M059J (cell line): Measurements from ENCODE around the gene OGFOD3. TPM values are rescaled to one million over a fixed set of nuclear protein-coding genes. Genes with fewer than 3 reads are reported as not detected.

Experiments used
- DNase-seq: peaks from one replicate; pipeline ENCODE4 v3.0.0-alpha.2; 2012; ENCODE audit warnings: low read depth
- total RNA-seq: library from RNA; depleted of rRNA; stranded (reverse); fragments of >200 nt; shearing (Covaris generic); gene quantifications from 2 replicates; pipeline ENCODE4 v1.2.3, GENCODE V29; 2014

Gene OGFOD3
- total RNA-seq, 1 experiment from 2014 or later = 57.7 TPM

DNA sequence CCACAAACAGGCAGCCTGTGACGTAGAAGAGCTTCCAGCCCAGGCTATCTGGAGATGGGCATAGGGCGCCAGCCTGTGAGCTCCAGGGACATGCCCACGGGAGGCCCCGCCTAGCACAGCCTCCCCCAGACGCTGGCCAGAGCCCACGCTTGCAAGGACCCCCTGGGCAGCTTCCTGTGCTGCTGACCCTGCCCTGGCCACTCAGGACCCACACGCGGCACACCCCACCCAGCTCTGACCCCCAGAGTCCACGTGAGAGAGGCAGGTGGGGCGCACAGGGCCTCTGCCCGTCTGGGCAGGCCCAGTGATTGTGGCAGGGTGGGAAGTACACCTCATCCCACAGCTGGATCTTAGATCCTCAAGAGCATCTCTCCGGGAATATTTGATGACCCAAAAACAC lies 28.3 kb upstream of the OGFOD3 start:
- no peak for DNase-seq

DNA sequence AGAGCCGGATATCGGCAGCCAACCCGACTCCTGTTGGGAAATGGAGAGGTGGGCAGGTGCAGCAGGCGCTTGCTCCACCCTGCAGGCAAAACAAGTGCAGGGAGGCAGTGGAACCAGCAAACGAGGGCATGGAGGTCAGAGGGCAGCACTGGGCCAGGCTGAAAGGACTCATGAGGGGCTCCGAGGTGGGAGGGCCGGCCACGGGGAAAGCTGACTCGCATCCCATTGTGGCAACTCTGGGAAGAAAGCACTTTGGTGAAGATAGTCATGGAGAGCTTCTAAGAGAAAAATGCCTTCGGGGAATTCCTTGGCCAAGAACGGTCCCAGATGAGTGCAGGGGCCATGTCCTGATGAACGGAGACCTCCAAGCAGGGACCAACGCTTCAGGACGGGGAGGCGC lies 27.7 kb upstream of the OGFOD3 start:
- no peak for DNase-seq

DNA sequence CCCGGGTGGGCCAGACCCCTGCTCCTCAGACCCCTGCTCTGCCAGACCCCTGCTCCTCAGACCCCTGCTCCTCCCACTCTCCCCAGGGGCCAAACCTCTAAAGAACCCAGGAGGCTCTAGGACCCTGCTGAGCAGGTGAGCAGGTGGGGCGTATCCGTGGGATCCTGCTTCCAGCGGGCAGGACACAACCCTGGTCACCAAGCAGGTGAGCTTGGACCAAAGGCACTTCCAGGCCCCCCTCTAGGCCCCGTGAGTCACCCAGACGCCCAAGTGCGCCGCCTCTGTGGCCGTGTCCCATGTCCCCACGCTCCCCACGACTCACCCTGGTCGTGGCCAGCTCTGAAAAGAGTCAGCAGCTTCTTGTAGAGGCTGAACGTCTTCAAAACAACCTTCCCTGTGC lies 27.2 kb upstream of the OGFOD3 start:
- DNase-seq = peak; percentile 18

DNA sequence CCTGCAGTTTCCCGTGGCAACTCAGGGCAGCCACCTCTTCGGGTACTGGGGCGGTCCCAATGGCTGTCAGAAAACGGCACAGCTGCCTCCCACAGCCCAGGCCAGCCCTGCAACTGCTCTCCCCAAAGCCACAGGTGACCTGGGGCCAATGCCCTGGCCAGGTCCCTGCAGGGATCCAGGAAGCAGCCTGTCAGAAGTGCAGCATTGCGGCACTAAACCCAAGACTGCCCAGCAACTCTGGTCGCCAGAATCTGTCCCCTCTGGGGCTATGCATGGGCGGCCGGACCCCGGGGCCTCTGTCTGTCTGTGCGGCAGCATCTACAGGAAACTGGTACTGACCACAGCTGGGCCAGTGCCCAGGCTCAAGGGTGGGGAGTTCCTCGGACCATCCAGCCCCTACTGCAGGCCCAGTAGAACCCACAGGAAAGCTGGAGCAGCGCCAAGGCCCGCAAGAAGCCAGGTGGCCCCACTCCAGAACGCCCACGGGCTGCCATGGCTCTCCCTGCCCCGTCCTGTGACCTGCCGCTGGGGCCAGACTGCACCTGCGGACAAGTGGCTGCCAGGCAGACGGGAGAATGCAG lies 26.6 kb upstream of the OGFOD3 start:
- DNase-seq = peak; percentile 23

DNA sequence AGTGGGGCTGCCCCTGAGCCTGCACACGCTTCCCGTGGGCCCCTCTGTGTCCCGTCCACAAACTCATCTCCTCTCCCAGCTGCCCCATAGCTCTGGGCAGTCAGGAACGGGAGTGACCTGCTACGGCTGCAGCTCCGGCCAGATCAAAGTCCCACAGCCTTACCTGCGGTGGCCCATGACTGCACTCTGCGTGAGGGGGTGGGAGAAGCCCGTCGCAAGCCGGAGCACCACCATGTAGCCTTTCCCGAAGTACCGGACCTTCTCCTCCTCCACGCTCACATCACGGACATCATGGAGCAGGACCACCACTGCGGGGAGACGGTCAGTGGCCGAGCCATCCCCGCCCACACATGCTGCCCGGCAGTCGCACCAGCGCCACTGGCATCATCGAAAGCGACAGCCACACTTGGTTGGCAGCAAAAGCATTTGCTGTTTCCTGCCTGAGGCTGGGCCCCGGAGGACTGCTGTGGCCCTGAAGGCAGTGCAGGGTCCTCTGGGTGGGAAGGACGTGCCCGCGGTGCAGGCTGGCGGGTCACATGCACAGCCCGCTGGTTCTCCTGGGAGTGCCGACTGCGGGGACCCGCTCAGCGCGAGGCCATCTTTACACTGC lies 26.0 kb upstream of the OGFOD3 start:
- DNase-seq = no peak

DNA sequence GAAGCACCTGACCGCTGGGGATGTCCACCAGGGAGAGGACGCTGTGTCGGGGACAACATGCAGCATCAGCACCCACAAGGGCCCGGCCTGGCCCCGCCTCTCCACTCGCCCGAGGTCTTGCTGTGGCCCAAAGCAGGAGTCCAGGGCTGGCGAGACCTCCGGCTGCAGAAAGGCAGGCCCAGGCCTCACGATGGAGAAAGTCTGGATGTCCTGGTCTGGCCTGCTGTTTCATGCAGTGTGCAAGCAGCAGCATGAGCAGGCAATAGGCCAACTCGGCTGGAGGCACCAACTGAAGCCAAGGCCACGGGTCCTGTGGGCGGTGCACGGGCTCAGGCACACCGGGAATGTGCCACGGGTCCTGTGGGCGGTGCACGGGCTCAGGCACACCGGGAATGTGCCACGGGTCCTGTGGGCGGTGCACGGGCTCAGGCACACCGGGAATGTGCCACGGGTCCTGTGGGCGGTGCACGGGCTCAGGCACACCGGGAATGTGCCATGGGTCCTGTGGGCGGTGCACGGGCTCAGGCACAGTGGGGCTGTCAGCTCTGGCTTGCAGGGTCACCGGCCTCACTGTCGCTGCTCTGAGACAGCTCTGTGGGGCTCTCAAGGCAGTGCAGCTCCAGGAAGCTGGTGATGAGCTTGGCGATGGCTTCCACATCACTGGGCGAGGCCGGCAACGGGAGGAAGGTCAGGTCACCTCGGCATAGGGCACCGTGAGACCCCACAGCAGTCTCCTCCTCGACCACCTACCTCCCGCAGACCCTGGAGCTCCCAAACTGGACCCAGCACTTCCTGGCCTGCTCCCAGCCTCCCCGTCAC lies 25.3 kb upstream of the OGFOD3 start:
- DNase-seq = no peak

DNA sequence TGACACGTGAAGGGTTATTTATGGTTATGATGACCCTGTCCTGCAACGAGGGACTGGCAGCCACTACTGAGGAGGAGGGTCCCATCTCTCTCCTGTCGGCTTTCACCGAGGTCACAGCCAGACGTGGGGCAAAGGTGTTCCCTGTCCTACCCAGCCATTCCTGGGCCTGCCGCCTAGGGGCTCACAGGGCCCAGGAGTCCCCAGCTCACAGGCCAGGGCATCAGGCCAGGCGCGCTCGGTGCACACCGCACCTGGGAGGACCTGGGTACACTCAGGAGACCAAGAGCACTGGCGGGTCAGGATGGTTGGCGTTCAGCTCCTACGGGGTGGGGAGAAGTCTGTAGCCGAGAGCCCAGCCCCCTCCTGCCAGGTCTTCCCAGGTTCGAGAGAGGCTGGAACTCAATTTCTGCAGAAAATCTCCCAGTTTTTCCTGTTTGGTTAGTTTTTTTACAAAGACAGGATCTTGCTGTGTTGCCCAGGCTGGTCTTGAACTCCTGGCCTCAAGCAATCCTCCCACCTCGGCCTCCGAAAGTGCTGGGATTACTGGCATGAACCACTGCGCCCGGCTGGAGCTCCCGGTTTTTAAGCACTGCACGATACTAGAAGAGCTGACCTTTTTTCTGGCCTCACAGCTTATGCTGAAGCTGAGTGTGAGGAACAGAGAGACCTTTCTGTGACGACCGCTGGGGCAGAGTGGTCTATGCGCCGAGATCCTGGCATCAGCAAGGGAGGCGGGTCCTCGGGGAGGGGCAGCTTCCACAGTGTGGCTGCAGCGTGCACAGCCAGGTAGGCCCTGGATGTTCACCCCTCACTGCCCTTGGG lies 24.5 kb upstream of the OGFOD3 start:
- DNase-seq = no peak

DNA sequence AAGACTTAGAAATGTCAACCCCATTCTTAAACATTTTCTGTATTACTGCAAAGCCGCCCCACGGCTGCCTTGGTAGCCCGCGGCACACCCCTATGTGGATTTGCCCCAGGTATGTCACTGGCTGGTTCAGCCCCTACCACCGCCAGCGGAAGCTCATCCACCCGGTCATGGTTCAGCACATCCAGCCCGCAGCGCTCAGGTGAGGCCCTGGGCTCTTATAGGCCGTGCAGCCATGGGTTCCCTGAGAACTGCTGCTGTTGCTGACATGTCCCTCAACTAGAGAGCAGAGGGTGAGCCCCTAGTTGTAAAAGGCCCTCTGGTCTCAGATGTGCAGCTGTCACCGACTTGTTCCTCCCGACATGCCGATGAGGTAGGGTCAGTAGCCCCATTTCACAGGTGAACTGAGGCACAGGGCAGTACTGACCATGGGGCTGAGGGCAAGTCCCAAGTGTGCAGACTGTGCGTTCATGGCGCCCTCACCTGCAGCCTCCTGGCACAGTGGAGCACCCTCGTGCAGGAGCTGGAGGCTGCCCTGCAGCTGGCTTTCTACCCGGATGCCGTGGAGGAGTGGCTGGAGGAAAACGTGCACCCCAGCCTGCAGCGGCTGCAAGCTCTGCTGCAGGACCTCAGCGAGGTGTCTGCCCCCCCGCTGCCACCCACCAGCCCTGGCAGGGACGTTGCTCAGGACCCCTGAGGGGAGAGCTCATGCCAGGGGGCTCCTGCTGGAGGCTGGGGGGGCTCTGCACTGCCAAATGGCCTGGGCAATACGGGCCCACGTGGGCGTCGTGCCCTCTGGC lies 23.5 kb upstream of the OGFOD3 start:
- DNase-seq = no peak

DNA sequence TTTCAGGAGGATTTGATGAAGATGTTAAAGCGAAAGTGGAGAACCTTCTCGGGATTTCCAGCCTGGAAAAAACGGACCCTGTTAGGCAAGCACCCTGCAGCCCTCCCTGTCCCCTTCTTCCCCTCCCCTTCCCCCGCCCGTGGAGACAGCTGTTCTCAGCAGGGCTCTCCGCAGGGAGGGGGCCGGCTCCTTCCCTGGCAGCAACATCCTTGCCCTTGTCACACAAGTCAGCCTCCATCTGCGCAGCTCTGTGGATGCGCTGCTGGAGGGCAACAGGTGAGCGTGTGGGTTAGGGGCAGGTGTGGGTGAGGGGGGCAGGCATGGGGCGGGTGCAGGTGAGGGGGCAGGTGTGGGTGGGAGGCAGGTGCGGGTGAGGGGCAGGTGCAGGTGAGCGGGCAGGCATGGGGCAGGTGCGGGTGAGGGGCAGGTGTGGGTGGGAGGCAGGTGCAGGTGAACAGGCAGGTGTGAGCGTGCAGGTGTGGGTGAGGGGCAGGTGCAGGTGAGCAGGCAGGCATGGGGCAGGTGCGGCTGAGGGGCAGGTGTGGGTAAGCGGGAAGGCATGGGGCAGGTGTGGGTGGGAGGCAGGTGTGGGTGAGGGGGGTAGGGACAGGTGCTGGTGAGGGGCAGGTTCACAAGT lies 22.7 kb upstream of the OGFOD3 start:
- DNase-seq = no peak

DNA sequence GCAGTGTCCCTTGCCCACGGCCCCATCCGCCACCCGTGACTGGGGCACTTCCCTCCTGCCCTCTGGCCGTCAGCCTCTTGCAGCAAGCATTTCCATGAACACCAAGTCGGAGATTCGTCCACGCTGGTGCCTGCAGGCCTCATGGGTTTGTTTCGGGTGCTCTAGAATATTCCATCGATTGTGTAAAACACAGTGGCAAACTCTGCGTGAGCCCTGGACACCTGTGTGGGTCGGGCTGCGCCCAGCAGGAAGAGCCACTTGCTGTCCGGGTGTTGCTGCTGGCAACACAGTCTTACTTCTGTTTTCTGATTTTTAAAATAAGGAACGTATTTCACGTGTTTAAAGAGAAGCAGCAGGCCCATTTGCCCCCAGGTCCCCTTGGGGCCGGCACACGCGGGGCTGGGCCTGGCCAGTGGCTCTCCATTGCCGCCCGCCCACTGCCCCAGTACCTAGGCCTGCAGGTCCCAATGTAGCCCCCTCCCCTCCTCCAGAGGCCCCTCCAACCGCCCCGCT lies 22.1 kb upstream of the OGFOD3 start:
- DNase-seq = no peak

DNA sequence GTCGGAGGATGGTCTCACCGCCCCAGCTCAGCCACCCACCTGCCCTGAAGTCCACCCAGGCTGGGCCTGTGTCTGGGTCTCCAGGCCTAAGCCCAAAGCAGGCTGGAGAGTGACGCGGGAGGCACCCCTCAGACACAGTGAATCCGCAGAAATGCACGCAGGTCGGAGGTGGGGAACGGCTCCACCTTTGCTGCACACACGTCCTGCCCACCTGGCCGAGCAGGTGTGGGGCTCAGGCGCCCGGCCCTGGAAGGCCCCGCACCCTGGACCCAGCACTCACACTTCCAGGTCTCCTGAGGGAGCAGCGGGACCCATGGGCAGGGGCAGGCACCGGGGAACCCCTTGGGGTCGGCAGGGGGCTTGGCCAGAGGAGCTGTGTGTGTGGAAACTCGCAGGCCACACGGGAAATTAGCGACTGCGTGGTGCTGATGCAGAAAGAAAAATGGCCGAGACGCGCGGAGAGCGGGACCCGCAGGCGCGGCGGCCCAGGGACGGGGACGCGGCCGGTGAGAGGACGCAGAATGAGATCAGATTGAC lies 21.5 kb upstream of the OGFOD3 start:
- no peak for DNase-seq

DNA sequence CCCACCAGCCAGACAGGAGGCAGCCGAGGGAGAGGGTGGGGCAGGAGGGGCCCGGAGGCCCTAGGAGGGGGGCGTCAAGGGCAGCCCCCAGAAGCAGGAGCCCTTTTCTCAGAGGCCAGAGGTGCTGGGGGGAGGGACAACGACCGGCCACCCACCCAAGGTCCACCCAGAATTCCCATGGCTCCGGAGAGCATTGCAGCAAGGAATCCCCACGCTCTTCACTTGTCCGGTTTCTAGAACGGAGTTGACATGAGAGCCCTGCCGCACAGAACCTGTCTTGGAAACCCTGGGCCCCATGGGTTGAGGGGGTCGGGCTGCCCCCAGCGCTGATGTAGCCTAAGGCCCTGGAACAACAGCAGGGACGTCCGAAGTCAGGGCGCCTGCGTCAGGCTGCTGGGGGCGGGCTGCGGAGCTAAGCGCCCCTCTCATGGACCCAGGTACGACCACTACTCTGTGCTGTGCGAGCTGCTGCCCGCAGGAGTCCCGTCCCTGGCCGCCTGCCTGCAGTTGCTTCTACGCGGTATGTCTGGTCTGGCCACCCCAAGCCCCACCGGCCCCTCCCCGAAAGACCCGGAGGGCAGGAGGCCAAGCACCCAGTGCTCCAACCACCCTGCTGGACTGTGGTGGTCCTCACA lies 20.9 kb upstream of the OGFOD3 start:
- no peak for DNase-seq

DNA sequence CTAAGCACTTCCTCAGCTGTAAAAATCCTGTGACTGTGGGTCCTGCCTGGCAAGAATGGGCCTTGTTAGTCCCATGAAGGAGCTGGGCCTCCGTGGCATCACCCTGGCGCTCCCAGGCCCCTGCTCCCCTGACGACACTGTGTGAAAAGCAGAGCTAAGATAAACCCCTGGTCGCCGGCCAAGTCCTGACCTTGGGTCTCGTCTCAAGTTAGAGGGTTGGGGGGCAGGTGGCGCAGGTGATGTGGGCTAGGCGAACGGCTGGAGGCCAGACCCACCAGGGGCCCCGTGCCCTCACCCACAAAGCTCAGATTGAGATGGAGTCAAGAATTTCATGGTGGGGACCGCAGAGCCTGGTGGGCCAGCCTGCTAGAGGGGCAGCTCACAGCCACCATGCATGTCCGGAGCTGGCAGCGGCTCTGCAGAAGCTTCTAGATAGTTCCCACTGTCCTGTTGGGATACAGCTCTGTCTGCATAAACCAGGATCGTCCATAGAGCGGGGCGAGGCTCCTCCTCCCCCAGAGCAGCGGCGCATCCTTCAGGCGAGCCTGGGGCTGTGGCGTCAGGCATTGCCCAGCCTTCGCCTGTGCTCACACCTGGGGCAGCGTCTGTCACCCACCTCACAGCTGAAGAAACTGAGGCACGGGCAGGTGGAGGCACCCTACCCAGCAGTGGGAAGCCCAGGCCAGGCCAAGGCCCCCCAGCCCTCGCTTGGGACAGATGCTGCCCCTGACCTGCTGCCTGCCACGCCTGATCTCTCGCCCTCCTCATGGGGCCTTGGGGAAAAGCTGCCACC lies 20.2 kb upstream of the OGFOD3 start:
- no peak for DNase-seq

DNA sequence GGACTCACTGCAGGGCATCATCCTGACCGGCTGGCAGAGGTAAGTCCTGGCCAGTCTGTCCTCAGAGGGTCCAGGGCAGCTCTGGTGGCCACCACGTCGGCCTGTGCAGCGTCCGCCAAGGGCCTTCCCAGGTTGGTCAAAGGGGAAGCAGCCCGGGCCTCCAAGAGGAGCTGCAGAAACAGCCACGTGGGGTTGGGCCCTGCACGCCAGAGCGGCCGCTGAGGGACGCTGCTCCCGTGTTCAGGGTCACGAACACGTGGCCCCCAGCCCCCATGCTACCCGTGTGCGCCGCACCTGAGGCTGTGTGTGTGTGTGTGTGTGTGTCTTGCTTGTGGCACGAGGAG lies 18.9 kb upstream of the OGFOD3 start:
- DNase-seq = no peak

DNA sequence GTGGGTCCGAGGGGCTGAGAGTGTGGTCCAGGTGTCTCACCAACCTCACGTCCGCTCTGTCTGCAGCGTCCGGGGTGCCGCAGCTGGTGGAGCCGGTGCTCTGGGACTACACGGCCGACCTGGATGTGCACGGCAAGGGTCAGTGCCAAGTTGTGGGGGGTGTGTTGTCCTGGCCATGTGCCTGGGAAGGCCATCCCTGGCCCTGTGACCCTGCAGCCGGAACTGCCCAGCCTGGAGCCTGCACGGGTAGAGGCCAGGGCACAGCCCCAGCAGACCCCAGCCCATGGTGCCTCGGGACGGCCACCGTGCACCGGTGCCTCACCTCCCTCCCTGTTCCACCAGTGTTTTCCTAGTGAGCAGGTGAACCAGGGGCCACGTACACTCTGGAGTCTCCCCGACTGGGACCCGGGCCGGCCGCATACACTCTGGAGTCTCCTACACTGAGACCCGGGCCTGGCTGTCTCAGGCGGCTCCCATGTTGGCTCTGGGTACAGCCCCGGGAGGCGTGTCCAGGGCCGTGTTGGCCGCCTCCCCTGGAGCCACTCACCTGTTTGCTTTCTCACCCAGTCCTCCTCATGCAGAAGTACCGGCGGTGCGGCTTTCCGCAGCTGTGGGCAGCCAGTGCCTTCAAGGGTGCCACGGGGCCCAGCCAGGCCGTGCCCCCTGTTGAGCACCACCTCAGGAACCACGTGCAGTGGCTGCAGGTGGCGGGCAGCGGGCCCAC lies 18.4 kb upstream of the OGFOD3 start:
- no peak for DNase-seq

DNA sequence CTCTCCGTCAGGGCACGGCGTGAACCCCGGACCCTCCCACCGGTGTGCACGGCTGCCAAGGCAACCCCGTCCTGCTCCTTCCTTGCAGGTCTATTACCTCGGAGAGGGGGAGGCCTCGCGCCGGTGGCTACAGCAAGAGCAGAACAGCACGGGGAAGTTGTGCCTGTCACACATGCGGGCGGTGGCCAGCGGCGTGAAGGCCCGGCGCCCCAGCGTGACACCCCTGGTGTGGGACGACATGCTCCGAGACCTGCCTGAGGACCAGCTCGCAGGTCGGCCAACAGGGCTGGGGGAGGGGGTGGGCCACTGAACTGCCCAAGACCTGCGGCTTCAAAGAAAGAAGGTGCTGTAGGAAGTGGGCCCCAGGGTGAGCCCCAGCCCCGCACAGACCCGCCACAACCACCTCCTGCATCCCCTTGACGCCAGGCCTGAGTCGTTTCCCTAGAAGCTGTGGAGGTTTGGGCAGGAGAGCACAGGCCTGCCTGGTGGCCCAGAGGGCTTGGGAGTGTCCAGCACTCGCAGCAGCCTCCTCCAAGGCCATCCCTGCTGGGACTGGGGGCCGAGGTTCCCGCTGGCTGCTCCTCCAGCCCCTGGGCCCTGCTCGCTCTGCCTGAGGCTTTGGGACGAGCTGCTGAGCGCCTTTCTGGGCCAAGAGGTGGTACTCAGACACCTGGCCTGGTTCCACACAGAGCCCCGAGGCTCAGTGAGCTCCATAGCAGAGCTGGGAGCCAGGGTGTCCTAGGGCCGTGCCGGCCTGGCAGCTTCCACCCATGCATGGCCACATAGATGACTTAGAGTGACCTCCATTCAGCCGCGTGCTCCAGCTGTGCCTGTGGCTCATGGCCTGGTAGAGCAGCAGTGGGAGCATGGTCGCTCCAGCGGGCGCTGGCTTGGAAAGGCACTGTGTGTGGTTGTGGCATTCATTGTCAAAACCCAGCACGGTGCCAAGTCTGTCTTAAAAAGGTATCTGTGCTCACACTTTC lies 17.5 kb upstream of the OGFOD3 start:
- no peak for DNase-seq

DNA sequence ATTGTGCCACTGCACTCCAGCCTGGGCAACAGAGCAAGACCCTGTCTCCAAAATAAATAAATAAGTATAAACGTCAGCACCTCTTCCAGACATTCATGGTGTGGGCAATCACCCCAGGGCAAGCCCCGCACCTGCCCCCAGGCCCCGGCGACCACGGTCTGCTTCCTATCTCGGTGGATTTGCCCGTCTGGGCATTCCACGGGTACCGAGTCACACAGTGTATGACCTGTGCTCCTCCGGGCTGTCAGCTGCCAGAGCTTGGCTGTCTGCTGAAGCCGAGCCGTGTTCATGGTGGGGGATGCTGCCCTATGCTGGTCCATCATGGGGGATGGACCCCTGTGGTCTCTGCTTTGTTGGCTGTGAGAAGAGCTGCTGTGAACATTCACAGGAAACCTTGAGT lies 16.7 kb upstream of the OGFOD3 start:
- peak; percentile 53 for DNase-seq

DNA sequence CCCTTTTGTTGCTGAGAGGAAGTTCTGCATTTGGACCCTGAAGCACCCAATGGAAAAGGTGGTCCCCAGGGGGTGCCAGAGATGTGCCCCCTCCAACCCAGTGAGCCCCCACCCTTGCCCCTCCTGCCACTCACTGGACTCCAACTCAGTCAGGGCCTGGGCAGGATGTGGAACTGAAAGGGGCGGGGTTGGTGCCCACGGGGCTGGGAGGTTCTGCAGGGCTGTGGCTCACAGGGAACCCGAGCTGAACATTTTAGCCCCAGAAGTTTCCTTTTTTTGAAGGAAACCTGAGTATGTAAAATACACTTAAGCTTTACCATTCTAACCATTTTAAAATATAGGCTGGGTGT lies 15.8 kb upstream of the OGFOD3 start:
- no peak for DNase-seq
